Dedifferentiated amniotic fluid mesenchymal stem cell (primary cell): ENCODE results near the gene SGMS1.
"Not testable (repeated sequence)": the region's sequence is repeated elsewhere in the genome, so short reads cannot be mapped to it uniquely, and the experiment has no call there.

Experiments
- DNase-seq: peaks from one replicate; pipeline ENCODE4 v3.0.0-alpha.2; 2016; ENCODE audit errors: extremely low spot score

SGMS1 gene

DNA sequence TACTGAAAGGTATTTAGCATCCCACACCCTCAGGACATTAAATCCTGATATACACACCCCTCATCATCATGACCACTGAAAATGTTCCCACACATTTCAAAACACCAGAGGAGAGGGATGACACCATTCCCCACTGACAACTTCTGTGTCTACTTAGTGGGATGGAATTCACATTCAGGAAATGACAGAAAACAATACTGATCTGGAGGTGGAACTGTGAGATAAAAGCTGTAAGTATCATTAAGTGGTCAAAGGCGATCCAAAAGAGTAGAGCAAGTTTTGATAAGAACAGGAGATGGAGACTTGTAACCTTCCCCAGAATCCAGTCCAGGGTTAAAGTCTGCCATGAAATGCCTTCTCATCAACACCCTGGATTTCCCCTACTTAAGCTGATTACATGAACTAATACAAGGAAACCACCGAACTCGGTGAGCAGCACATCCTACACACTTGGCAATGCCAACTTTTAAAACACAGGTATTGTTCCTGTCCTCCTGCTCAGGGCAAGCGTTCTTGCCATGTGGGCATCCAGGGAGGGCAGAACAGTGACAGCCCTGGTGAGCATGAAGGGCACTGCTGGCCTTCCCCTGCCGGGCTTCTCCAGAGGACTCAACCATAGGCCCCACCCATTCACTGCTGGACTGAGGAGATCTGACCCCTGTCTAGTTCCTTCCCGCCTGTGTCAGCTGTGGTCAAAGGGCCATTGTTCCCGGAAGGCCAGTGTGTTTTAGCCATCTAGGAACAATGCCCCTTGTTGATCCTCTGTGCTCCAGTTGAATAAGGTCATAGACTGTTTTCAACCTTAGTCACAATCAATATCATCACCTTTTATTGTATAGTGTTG is 85.0 kb downstream of the SGMS1 start:
- DNase-seq, result no peak

DNA sequence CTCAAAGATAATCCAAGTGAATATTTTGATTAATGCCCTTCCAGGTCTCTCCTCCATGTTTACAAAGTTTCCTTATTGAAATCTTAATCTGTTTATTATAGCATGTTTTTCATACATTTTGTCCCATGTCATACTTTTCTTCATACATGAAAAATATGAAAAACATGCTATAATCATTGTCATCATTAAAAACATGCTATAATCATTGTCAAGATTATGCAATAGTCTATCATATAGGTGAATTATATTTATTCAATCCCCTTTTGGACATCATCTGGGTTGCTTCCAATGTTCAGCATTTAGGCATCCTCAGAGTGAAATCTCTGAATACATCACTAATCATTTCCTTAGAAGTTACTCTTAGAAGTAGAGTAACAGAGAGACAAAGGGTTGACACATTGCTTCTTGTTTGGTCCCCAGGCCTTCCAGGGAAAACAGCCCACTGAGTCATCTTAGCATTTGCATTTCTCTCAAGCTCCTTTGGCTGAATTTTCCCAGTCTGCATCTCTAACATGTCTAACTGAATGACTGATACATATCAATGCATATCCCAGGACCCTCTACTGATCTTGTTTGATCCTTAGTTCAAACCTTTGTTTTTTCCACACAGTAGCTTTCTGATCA is 87.0 kb downstream of the SGMS1 start:
- no peak for DNase-seq

- DNase-seq, result not testable (repeated sequence)
Observed at GRCh38 chr10:50534748-50535376, 88.9 kb downstream of the SGMS1 start.

DNA sequence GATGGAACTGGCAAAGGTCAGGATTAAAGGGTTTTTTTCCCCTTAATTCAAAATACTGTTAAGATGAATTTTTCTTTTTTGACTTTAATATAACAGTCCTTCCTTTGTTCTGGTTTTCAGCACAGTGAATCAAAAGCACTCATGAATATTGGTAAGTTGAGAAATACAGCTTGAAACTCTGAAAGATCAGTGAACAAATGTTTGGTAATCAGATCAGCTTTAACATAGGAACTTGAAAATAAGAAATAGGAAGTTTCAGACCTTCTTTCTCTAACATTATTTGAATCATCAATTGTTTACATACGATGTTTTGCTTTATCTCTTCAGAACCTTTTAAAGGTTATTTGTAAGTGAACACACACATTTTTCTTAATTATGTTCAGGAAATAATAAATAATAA is 90.5 kb downstream of the SGMS1 start:
- no peak for DNase-seq

GRCh38 chr10:50531388-50532077 is 92.2 kb downstream of the SGMS1 start:
- no peak for DNase-seq

- no peak for DNase-seq
Observed at GRCh38 chr10:50529660-50530059, 94.1 kb downstream of the SGMS1 start.

DNA sequence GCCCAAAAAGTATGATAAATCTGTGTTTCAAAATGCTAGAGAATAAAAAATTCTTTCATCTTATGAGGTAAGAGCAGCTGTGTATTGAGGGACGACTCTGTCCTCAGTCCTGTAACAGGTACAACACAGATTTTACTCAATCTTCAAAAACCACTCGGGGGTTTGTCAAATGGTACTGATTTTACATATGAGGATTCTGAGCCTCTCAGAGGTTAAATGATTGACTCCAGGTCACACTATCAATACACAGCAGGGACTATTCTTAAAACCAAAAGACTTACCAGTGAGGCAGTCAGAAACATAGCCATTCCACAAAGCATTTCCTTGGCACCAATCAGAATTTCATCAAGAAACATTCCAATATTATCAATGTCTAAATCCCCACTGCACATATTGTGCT is 95.5 kb downstream of the SGMS1 start:
- no peak for DNase-seq

GRCh38 chr10:50527442-50528043 is 96.2 kb downstream of the SGMS1 start:
- no peak for DNase-seq

DNA sequence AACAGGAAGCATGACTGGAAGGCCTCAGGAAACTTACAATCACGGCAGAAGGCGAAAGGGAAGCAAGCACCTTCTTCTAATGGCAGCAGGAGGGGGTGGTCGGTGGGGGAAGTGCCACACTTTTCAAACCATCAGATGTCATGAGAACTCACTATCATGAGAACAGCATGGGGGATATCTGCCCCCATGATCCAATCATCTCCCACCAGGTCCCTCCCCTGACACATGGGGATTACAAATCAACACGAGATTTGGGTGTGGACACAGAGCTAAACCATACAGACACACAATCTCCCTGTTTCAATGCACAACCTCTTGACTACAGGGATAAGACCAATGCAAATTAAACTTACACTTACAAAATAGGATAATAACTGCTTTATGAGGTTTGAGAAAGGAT is 97.6 kb downstream of the SGMS1 start:
- no peak for DNase-seq

- no peak for DNase-seq
Observed at GRCh38 chr10:50523357-50523756, 100.4 kb downstream of the SGMS1 start.

- DNase-seq, result no peak
Observed at GRCh38 chr10:50522908-50523307, 100.8 kb downstream of the SGMS1 start.

DNA sequence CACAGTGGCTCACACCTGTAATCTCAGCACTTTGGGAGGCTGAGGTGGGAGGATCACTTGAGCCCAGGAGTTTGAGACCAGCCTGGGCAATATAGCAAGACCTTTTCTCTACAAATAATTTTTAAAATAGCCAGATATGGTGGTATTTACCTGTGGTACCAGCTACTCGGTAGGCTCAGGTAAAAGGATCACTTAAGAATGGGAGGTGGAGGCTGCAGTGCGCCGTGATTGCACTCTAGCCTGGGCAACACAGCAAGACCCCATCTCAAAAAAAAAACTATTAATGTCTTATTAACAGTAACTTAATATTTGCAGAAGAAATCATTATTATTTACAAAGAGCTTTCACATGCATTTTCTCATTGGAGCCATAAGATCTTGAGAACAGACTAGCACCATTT is 103.6 kb downstream of the SGMS1 start:
- DNase-seq, result no peak

DNA sequence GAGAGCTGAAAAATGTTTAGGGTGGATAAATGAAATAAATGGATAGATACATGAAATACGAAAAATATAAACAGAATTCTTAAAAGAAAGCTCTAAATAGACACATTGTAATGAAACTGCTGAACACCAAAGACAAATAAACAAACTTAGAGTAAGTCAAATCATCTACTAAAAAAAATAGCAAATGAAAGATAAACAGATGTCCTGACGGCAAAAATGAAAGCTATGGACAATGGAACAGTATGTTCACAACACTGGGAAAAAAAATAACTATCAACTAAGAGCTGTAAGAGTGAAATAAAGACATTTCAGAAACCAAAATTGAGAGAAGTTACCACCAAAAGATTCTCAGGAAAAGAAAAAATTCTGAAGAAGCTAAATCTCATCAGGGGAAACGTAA is 106.1 kb downstream of the SGMS1 start:
- DNase-seq, result no peak

DNA sequence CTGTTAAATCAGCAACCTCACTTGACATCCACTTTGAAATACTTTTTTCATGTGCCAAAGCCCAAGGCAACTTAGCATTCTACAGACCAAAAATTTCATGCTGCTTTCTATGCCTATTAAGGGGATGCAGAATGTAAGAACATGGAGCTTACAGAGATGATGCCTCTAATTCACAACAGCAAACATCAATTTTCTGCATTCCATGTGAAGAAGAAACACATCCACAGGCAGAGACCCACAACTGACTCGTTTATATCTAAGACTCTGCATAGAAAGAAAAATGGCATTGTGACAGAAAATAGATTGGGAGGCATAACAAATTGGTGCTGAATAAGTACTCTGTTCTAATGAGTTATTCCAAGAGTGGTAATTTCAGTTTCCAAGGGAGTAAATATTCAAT is 107.6 kb downstream of the SGMS1 start:
- DNase-seq, result no peak

DNA sequence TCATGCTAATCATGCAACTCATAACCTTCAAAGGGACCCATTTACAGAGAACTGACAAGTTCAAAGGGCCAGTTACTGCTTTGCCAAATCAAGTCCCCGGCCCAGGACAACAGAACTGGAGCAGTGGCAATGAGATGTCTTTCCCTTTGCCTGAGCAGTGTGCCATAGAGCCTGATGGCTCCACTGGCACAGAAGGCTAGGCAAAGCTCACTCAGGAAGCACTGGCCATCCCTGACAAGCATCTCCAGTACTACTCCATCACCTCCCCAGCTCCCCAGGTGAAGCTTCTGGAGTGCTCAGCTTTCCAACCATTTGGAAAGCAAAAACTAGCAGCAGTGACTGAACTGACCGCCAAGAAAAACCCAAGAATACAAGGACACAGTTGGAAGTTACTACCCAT is 108.3 kb downstream of the SGMS1 start:
- no peak for DNase-seq

- no peak for DNase-seq
Observed at GRCh38 chr10:50514995-50515394, 108.8 kb downstream of the SGMS1 start.

GRCh38 chr10:50513956-50514355 is 109.8 kb downstream of the SGMS1 start:
- no peak for DNase-seq

GRCh38 chr10:50512743-50513416 is 110.9 kb downstream of the SGMS1 start:
- no peak for DNase-seq

DNA sequence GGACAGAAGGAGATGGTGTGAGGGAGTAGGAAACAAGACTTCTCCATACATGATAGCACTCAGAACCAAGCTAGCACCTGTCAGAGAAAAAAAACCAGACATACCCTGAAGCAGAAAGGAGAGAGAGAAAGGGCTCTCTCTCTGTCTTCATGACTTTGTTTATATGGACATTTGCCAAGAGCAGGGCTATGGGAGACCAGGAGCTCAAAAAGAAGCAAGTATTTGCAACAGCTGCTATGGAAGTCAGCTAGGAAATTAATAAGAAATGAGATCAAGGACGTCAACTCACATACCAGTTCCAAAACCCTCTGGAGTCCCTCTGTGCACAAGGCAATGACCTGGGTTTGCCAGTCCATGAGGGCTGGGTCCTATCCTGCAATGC is 111.6 kb downstream of the SGMS1 start:
- DNase-seq, result no peak

- DNase-seq, result no peak
Observed at GRCh38 chr10:50511492-50512213, 112.1 kb downstream of the SGMS1 start.
